GM12878 (cell line): ENCODE results near the gene CXXC5. TPM values are rescaled to one million over a fixed set of nuclear protein-coding genes. Genes with fewer than 3 reads are reported as not detected.

Experiments
- ATAC-seq: fragments of 200-7000 bp; cut with Tn5 transposase; 3 replicates; pipeline ENCODE4 v1.9.1; 2020; ENCODE audit warnings: mild to moderate bottlenecking, moderate library complexity
- BruUV-seq: library from RNA; stranded (reverse); fragments of 400-500 nt; replicated peaks from 2 replicates; lab custom pipeline; 2021; lab: Mats Ljungman, UMichigan
- CTCF ChIA-PET: fragments of 300-600 bp; sonication (Branson Sonifier 250); formaldehyde crosslinking; extraction: SDS; loops from one replicate; lab custom pipeline; 2021; ENCODE audit warnings: inconsistent platforms; lab: Yijun Ruan, JAX
- POLR2A ChIA-PET: fragments of 350-600 bp; formaldehyde crosslinking; extraction: SDS; loops from one replicate; lab custom pipeline; 2021; ENCODE audit warnings: inconsistent platforms; lab: Charles Lee
- RAD21 ChIA-PET: fragments of 300-600 bp; sonication (Branson Sonifier 250); formaldehyde crosslinking; loops from one replicate; lab custom pipeline; 2023; ENCODE audit warnings: antibody characterized with exemption; ENCODE audit not compliant: unreplicated experiment; lab: Charles Lee
- SMC1A ChIA-PET: fragments of 300-600 bp; sonication (Branson Sonifier 250); formaldehyde crosslinking; loops from one replicate; lab custom pipeline; 2023; ENCODE audit not compliant: unreplicated experiment, uncharacterized antibody; lab: Charles Lee
- DNase-seq: peaks from one replicate; pipeline ENCODE4 v3.0.0-alpha.2; 2011; ENCODE audit warnings: low read depth, low spot score
- FAIRE-seq: peaks from 3 replicates; lab custom pipeline; 2011; peaks lifted over from hg19 to GRCh38; lab: Jason Lieb, UNC
- H2AFZ ChIP-seq: 2 replicates; pipeline ENCODE4 v1.6.0; 2011; ENCODE audit warnings: low read depth, low read length, control low read depth; ENCODE audit not compliant: control insufficient read depth
- H3K27ac ChIP-seq: 2 replicates; pipeline ENCODE4 v1.5.1; 2011; ENCODE audit warnings: control low read depth; ENCODE audit not compliant: control insufficient read depth, insufficient read depth
- H3K27me3 ChIP-seq, 2 experiments: replicated peaks in 1 of 2; 2 replicates each; pipeline versions ENCODE4 v1.6.0 to v1.6.1; 2011; ENCODE audit warnings: low read length in 1 of 2; ENCODE audit not compliant: control insufficient read depth in 2 of 2, insufficient read depth in 2 of 2
- H3K36me3 ChIP-seq, 2 experiments: 2 replicates each; pipeline ENCODE4 v1.5.1; 2011; ENCODE audit warnings: low read length in 1 of 2; ENCODE audit not compliant: control insufficient read depth in 2 of 2, insufficient read depth in 2 of 2
- H3K4me1 ChIP-seq: 2 replicates; pipeline ENCODE4 v1.6.1; 2011; ENCODE audit warnings: mild to moderate bottlenecking, low read length, moderate library complexity, mixed read lengths; ENCODE audit not compliant: control insufficient read depth, insufficient read depth
- H3K4me2 ChIP-seq: 2 replicates; pipeline ENCODE4 v1.6.0; 2011; ENCODE audit warnings: control low read depth; ENCODE audit not compliant: control insufficient read depth, insufficient read depth
- H3K4me3 ChIP-seq: fragments of 200-600 bp; sonication (generic); 2 replicates; pipeline ENCODE4 v1.5.1; 2016
- H3K79me2 ChIP-seq: 2 replicates; pipeline ENCODE4 v1.6.0; 2011; ENCODE audit warnings: low read length; ENCODE audit not compliant: control insufficient read depth, insufficient read depth
- H3K9ac ChIP-seq: 2 replicates; pipeline ENCODE4 v1.8.0; 2011; ENCODE audit warnings: low read length, control low read depth, mixed read lengths; ENCODE audit not compliant: control insufficient read depth, insufficient read depth
- H3K9me3 ChIP-seq: replicated peaks from 3 replicates; pipeline ENCODE4 v1.5.1; 2011; ENCODE audit warnings: mild to moderate bottlenecking, low read length; ENCODE audit not compliant: control insufficient read depth, insufficient read depth
- H4K20me1 ChIP-seq: 2 replicates; pipeline ENCODE4 v1.6.0; 2011; ENCODE audit not compliant: control insufficient read depth, insufficient read depth
- ATF7 ChIP-seq: fragments of 450-650 bp; IDR thresholded peaks from 2 replicates; pipeline ENCODE4 v1.6.1; 2016; ENCODE audit warnings: low read depth, mild to moderate bottlenecking
- CHD2 ChIP-seq: IDR thresholded peaks from 2 replicates; pipeline ENCODE4 v1.6.1; 2011; ENCODE audit warnings: low read depth, low read length, improper control_type of control experiment, borderline replicate concordance
- CREM ChIP-seq: IDR thresholded peaks from 2 replicates; pipeline ENCODE4 v1.6.1; 2014; ENCODE audit warnings: antibody characterized with exemption, low read depth
- ESRRA ChIP-seq: IDR thresholded peaks from 2 replicates; pipeline ENCODE4 v1.6.1; 2012; ENCODE audit warnings: mild to moderate bottlenecking, low read length, improper control_type of control experiment
- FOXK2 ChIP-seq: fragments of 450-650 bp; IDR thresholded peaks from 2 replicates; pipeline ENCODE4 v1.6.1; 2017; ENCODE audit warnings: mild to moderate bottlenecking, moderate library complexity
- NRF1 ChIP-seq: conservative IDR thresholded peaks from 2 replicates; pipeline ENCODE4 v1.6.1; 2011; ENCODE audit warnings: mild to moderate bottlenecking, low read depth, low read length, improper control_type of control experiment
- PML ChIP-seq: IDR thresholded peaks from 2 replicates; pipeline ENCODE4 v1.6.1; 2012; ENCODE audit warnings: low read length, inconsistent platforms
- POLR2AphosphoS5 ChIP-seq: IDR thresholded peaks from 2 replicates; pipeline ENCODE4 v1.6.1; 2011; ENCODE audit warnings: mild to moderate bottlenecking, low read length, inconsistent platforms
- SKIL ChIP-seq: fragments of 450-650 bp; IDR thresholded peaks from 2 replicates; pipeline ENCODE4 v1.6.1; 2017; ENCODE audit warnings: mild to moderate bottlenecking, low read depth, inconsistent platforms; ENCODE audit not compliant: poor library complexity, severe bottlenecking
- STAT3 ChIP-seq: IDR thresholded peaks from 2 replicates; pipeline ENCODE4 v1.6.1; 2011; ENCODE audit warnings: low read depth, low read length, improper control_type of control experiment
- TCF12 ChIP-seq: IDR thresholded peaks from 2 replicates; pipeline ENCODE4 v1.6.1; 2011; ENCODE audit warnings: low read depth, mild to moderate bottlenecking, low read length
- WRNIP1 ChIP-seq: IDR thresholded peaks from 2 replicates; pipeline ENCODE4 v1.6.1; 2011; ENCODE audit warnings: low read depth, low read length, improper control_type of control experiment, borderline replicate concordance
- ZNF24 ChIP-seq: fragments of 450-650 bp; IDR thresholded peaks from 2 replicates; pipeline ENCODE4 v1.6.1; 2017; ENCODE audit warnings: antibody characterized with exemption, mild to moderate bottlenecking
- ZNF384 ChIP-seq: IDR thresholded peaks from 2 replicates; pipeline ENCODE4 v1.6.1; 2012; ENCODE audit warnings: low read depth, mild to moderate bottlenecking, low read length, improper control_type of control experiment, borderline replicate concordance
- WGBS: methylation state at CpG from one replicate; pipeline ENCODE4 v1.1.6; 2016; ENCODE audit warnings: low lambda C conversion rate; ENCODE audit not compliant: insufficient replicate concordance, insufficient coverage; ENCODE audit errors: missing lambda C conversion rate; 5-methylcytosine and 5-hydroxymethylcytosine counted together
- in situ Hi-C: fragments of 300-500 bp; cut with MboI; formaldehyde crosslinking; loops from 9 replicates; pipeline ENCODE4 v1.14.3; 2018; ENCODE audit warnings: mixed read lengths
- intact Hi-C: fragments of 100-400 bp; cut with micrococcal nuclease; formaldehyde crosslinking; loops from one replicate; pipeline ENCODE4 v1.14.2; 2022; ENCODE audit not compliant: unreplicated experiment
- polyA plus RNA-seq, 11 experiments: library from polyadenylated mRNA; depleted of rRNA in 4 of 11; unstranded in 6 of 11; stranded (reverse) in 5 of 11; fragments of >200 nt; fragmentation: Nextera tagmentation in 4 of 11; fragmentation: Illumina TruSeq in 1 of 11; extraction: Ambion mirVana in 4 of 11; extraction: Trizol in 1 of 11; gene quantifications; 1 replicate in 1 of 11; 2 replicates in 10 of 11; pipeline versions ENCODE4 v1.2.1 to v1.2.3, GENCODE V29; 2011 to 2016; ENCODE audit warnings: inconsistent platforms in 2 of 11, missing spikeins in 2 of 11, low read depth in 1 of 11
- total RNA-seq, 4 experiments: library from RNA; depleted of rRNA in 3 of 4; stranded (reverse); fragments of >200 nt in 3 of 4; fragmentation: Illumina TruSeq in 1 of 4; extraction: Trizol in 1 of 4; gene quantifications; 2 replicates each; pipeline versions ENCODE4 v1.2.1 to v1.2.3, GENCODE V29; 2013 to 2021
- TF ChIP-seq, protein P1 (sequence below): fragments of 450-650 bp; IDR thresholded peaks from 2 replicates; pipeline ENCODE4 v1.6.1; 2016; ENCODE audit warnings: mild to moderate bottlenecking
- TF ChIP-seq, protein P2 (sequence below): fragments of 450-650 bp; formaldehyde crosslinking; IDR thresholded peaks from 2 replicates; pipeline ENCODE4 v1.4.0; 2022; ENCODE audit warnings: mild to moderate bottlenecking, moderate library complexity

CXXC5 gene
- total and polyA plus RNA-seq, 10 of the 15 experiments (the other 5 are each of a cell fraction or from before 2014, with no cell fraction given) = 1.8 to 90.8 (median 40.7) TPM

GRCh38 chr5:139652788-139653241, 4.7 kb downstream of the CXXC5 start:
- in situ Hi-C loops (no loop called here), intact Hi-C loops (loop anchor here (1.0 to 5.0 kb wide), 4 partner anchors 16 to 94 kb away; no protein-coding TSS in a partner anchor)
- H4K20me1 ChIP-seq = 0 out of 2 replicates have a peak, but pooled peaks cover 4% of the 10 kb centered on the region
- H3K9me3 ChIP-seq = no peaks in the 10 kb centered on the region
- peak; percentile 47 for ATAC-seq
- H3K79me2 ChIP-seq = peaks cover 94% of the 10 kb centered on the region
- FAIRE-seq = peak; percentile 98
- peak overlapping the region; percentile 66 for H3K4me3 ChIP-seq
- H3K27ac ChIP-seq = peak overlapping the region; percentile 91
- ChIA-PET POLR2A (interaction anchor here (0.8 to 6.8 kb wide), 9 partner anchors 7 to 87 kb away, joined by 3 to 127 read pairs (median 24); no protein-coding TSS in a partner anchor), RAD21 (interaction anchor here (1.5 to 10.9 kb wide), 6 partner anchors 14 to 231 kb away, joined by 3 to 265 read pairs (median 28); no protein-coding TSS in a partner anchor), SMC1A (interaction anchor here (1.2 to 9.6 kb wide), 5 partner anchors 11 to 58 kb away, joined by 3 to 175 read pairs (median 6); no protein-coding TSS in a partner anchor), CTCF (interaction anchor here (0.9 to 9.3 kb wide), 7 partner anchors 13 to 122 kb away, joined by 3 to 201 read pairs (median 10); no protein-coding TSS in a partner anchor)
- no peaks in the 10 kb centered on the region for H3K27me3 ChIP-seq
- H3K36me3 ChIP-seq = no peaks in the 10 kb centered on the region; a peak in 2 of 4 replicates
- H3K4me1 ChIP-seq = peaks cover 59% of the 10 kb centered on the region
- no peak overlapping the region for H2AFZ ChIP-seq
- H3K4me2 ChIP-seq = peak overlapping the region; percentile 98
- H3K9ac ChIP-seq = peak overlapping the region; percentile 72
- no peak for DNase-seq
- WGBS = 0% methylated on average over 5 of the region's 5 CpGs
- BruUV-seq = no TSS peak
- TF ChIP-seq, protein P1, sequence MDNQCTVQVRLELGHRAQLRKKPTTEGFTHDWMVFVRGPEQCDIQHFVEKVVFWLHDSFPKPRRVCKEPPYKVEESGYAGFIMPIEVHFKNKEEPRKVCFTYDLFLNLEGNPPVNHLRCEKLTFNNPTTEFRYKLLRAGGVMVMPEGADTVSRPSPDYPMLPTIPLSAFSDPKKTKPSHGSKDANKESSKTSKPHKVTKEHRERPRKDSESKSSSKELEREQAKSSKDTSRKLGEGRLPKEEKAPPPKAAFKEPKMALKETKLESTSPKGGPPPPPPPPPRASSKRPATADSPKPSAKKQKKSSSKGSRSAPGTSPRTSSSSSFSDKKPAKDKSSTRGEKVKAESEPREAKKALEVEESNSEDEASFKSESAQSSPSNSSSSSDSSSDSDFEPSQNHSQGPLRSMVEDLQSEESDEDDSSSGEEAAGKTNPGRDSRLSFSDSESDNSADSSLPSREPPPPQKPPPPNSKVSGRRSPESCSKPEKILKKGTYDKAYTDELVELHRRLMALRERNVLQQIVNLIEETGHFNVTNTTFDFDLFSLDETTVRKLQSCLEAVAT = peak; percentile 83
- TF ChIP-seq POLR2AphosphoS5 = 0 out of 2 replicates have a peak, but pooled peaks have one; percentile 22
- TF ChIP-seq CHD2 = 0 out of 2 replicates have a peak, but pooled peaks have one; percentile 16
- 0 out of 2 replicates have a peak, but pooled peaks have one; percentile 6 for TF ChIP-seq CREM
- no peak for TF ChIP-seq ZNF384
- 0 out of 2 replicates have a peak, but pooled peaks have one; percentile 11 for TF ChIP-seq TCF12
- TF ChIP-seq ZNF24 = no peak
- no peak for TF ChIP-seq NRF1
- no peak for TF ChIP-seq ESRRA
- peak; percentile 43; the same call in 1 of the 2 replicates for TF ChIP-seq FOXK2
- TF ChIP-seq WRNIP1 = peak; percentile 85; the same call in 1 of the 2 replicates
- TF ChIP-seq, protein P2, sequence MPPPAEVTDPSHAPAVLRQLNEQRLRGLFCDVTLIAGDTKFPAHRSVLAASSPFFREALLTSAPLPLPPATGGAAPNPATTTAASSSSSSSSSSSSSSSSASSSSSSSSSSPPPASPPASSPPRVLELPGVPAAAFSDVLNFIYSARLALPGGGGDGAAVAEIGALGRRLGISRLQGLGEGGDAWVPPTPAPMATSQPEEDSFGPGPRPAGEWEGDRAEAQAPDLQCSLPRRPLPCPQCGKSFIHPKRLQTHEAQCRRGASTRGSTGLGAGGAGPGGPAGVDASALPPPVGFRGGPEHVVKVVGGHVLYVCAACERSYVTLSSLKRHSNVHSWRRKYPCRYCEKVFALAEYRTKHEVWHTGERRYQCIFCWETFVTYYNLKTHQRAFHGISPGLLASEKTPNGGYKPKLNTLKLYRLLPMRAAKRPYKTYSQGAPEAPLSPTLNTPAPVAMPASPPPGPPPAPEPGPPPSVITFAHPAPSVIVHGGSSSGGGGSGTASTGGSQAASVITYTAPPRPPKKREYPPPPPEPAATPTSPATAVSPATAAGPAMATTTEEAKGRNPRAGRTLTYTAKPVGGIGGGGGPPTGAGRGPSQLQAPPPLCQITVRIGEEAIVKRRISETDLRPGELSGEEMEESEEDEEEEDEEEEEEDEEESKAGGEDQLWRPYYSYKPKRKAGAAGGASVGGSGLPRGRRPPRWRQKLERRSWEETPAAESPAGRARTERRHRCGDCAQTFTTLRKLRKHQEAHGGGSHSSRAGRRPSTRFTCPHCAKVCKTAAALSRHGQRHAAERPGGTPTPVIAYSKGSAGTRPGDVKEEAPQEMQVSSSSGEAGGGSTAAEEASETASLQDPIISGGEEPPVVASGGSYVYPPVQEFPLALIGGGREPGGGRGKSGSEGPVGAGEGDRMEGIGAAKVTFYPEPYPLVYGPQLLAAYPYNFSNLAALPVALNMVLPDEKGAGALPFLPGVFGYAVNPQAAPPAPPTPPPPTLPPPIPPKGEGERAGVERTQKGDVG = no peak
- TF ChIP-seq PML = no peak
- peak; percentile 6; the same call in 1 of the 2 replicates for TF ChIP-seq ATF7
- TF ChIP-seq SKIL = peak; percentile 71
- no peak for TF ChIP-seq STAT3
